GM18873 (cell line): ENCODE results near the gene PDCL3.

Experiments used
- ATAC-seq: cut with Tn5 transposase; IDR thresholded peaks from one replicate; pipeline ENCODE4 v1.9.1; 2021; ENCODE audit warnings: mild to moderate bottlenecking, moderate library complexity, moderate number of reproducible peaks; ENCODE audit not compliant: unreplicated experiment, low FRiP score

Gene PDCL3

GRCh38 chr2:100610381-100610831, 47.6 kb downstream of the PDCL3 start:
- no peak for ATAC-seq

- ATAC-seq: no peak
Observed at GRCh38 chr2:100611079-100612029, 48.6 kb downstream of the PDCL3 start.

- no peak for ATAC-seq
Observed at GRCh38 chr2:100612388-100613000, 49.7 kb downstream of the PDCL3 start.

- no peak for ATAC-seq
Observed at GRCh38 chr2:100613719-100614118, 50.9 kb downstream of the PDCL3 start.

GRCh38 chr2:100614455-100615000, 51.7 kb downstream of the PDCL3 start:
- ATAC-seq: no peak

GRCh38 chr2:100615471-100615870, 52.7 kb downstream of the PDCL3 start:
- no peak for ATAC-seq

DNA sequence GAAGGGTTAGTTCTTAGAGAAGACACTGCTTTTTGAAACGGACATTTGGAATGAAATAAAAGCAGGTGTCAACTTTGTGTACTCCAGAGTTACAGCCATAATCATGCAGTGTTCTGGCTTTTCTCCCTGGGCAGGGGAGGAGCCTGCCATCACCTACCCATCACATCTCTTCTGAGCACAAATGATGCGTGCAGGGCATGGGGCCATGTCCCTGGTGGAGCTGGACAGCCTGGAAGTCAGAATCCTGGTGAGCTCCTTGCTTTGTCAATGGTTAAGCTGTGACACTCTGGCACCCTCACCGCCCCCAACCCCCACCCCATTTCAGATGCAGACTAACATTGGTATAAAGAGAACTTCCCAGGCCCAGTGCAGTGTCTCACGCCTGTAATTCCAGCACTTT, 53.1 kb downstream of the PDCL3 start:
- no peak for ATAC-seq

DNA sequence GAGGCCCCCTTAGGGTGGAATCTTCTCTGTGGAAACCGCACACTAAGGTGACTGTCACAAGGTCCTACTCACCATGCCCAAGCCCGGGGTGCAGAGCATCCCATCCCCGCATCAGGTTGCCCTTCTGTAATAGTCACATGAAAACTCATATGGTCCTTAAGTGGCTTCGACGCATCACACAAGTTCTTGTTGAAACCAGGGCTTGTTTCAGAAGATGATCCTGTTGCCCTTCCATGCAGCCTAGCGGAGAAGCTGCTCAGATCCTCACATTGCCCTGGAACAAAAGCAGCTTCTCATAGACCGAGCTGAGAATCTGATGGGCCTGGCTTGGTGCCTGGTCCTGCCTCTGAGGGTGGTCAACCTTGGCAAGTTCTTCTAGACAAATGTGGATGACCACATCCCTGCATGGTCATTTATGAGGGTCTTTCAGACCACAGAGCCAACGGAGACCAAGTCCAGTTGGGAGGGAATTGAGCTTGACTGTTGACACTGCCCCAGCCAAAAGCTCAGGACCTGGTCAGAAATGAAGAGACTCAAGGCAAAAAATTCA, 54.1 kb downstream of the PDCL3 start:
- no peak for ATAC-seq

DNA sequence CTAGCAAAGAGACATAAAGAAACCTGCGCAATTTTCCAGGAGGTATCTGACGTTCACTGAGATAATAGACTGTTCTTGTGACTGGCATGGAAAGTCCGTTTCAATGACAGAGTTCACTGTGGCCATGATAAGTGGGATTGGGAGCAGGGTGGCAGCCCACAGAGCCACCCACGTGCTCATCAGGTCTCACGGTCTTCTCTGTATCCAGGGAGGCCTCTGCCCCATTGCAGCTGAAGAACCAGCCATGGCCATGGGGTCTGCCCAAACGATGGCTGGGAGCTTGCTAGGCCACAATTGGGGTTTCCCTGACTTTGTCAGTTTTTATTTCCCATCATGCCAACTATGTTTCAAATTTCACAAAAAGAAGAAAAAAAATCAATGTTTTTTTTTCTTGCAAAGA, 57.2 kb downstream of the PDCL3 start:
- no peak for ATAC-seq

GRCh38 chr2:100620481-100620880, 57.7 kb downstream of the PDCL3 start:
- no peak for ATAC-seq

- ATAC-seq: no peak
Observed at GRCh38 chr2:100621371-100621951, 58.7 kb downstream of the PDCL3 start.

- no peak for ATAC-seq
Observed at GRCh38 chr2:100623033-100623715, 60.4 kb downstream of the PDCL3 start.

DNA sequence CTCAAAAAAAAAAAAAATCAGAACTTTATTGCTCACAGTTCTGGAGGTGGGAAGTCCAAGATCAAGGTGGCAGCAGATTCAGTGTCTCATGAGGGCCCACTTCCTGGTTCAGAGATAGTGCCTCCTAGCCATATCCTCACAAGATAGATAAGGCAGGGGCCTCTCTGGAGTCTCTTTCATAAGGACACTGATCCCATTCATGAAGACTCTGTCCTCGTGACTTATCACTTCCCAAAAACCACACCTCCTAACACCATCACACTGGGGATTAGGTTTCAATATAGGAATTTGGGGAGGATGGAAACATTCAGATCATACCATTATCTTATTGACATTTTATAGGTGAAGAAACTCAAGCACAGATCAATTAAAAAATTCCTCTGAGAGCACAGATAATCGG, 61.1 kb downstream of the PDCL3 start:
- ATAC-seq: no peak

DNA sequence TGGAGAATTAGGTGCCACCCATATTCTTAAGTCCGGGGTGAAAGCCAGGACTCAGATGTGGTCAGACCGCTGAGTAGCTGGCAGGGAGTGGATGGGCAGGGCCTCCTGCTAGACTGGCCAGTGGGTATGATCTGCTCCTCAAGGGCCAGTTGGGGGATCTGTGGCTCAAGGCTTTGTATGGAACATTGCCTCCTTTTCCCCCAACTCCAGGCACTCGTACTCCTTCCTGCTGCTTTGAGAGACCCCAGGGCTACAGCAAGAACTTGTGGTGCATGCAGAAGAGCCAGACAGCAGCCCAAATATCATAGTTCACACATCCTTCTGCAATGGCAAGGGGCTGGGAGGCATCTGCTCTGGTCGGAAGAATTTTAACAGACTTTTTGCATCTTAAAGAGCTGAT, 61.7 kb downstream of the PDCL3 start:
- no peak for ATAC-seq

DNA sequence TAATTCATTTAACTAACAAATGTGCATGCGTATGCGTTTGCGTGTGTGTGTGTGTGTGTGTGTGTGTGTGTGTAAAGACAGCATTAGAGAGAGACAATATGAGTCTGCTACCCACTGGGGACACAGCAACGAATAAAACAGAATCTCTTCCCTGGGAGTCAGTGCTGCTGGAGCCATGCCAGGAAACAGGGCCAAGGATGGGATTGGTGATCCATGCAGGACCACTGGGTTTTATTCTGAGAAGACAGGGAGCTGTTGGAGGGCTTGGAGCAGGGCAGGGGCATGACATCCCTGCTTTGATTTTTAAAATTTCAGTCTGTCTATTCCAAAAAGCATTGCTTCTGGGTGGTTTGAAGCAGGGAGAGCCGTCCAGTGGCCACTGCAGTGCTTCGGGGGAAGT, 62.9 kb downstream of the PDCL3 start:
- no peak for ATAC-seq
